Measurements from ENCODE around the gene RPL27. TPM values are rescaled to one million over a fixed set of nuclear protein-coding genes. Genes with fewer than 3 reads are reported as not detected.

Gene RPL27
- total and polyA plus RNA-seq, 2 of the 13 experiments (the other 11 are each of a cell fraction or from before 2014, with no cell fraction given): 1,585 to 5,840 TPM

- TF ChIP-seq, protein P1, sequence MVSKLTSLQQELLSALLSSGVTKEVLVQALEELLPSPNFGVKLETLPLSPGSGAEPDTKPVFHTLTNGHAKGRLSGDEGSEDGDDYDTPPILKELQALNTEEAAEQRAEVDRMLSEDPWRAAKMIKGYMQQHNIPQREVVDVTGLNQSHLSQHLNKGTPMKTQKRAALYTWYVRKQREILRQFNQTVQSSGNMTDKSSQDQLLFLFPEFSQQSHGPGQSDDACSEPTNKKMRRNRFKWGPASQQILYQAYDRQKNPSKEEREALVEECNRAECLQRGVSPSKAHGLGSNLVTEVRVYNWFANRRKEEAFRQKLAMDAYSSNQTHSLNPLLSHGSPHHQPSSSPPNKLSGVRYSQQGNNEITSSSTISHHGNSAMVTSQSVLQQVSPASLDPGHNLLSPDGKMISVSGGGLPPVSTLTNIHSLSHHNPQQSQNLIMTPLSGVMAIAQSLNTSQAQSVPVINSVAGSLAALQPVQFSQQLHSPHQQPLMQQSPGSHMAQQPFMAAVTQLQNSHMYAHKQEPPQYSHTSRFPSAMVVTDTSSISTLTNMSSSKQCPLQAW (CRISPR knock-in tag; IDR thresholded peaks at IDR 0.05): no peak
- no peak for TF ChIP-seq ZBTB49 (CRISPR knock-in tag; IDR thresholded peaks at IDR 0.05; ENCODE audit: borderline replicate concordance)
Measured at GRCh38 chr17:43025290-43025657, 27.1 kb downstream of the RPL27 start (continued).

DNA sequence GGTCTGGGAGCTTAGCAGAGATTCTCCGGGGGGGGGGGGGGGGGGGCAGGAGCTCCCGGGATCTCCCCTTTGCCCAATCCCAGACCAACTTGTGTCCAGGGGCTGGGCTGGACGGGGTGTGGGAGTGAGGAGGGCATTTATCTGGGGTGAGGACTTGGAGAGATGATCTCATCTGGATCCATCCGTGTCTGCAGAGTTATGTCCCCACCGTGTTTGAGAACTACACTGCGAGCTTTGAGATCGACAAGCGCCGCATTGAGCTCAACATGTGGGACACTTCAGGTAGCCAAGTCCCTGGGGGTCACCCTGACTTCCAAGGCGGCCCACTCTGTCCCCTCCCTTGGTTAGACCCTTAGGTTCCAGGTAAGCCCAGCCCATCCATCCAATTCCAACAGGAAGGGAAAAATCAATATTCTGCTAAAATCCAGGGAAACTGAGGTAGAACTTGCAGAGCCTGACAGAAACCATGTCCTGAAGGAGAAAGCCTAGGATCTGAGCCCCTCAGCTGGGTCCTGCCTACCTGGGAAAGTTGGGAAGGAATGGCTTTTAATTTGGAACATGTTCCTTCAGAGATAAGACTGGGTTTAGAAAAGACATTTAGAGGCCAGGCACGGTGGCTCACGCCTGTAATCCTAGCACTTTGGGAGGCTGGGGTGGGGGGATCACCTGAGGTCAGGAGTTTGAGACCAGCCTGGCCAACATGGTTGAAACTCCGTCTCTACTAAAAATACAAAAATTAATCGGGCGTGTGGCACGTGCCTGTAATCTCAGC lies 27.7 kb downstream of the RPL27 start:
- no peaks in the 10 kb centered on the region for H3K9me3 ChIP-seq (ENCODE audit: low read length)
- H3K4me1 ChIP-seq (ENCODE audit: insufficient read depth, low read length): peaks cover 57% of the 10 kb centered on the region
- no peak overlapping the region for H2AFZ ChIP-seq (ENCODE audit: low read length)
- ATAC-seq: no peak
- ChIA-PET CTCF (ENCODE audit: low intra/inter-chr PET ratio, low total read pairs) (no interaction called here), POLR2A (interaction anchor here (1.4 to 3.6 kb wide), 5 partner anchors 14 to 186 kb away, joined by 3 to 16 read pairs (median 5); partner anchors contain the start of genes RPL27 and TMEM106A)
- no peak overlapping the region for H3K4me3 ChIP-seq (replicated peaks in 1 of 3; ENCODE audit: insufficient read depth in 1 of 3, low read depth in 2 of 3, low read length in 3 of 3)
- no peaks in the 10 kb centered on the region for H4K20me1 ChIP-seq (ENCODE audit: insufficient read depth, low read length)
- H3K27ac ChIP-seq (ENCODE audit: extremely low read length, insufficient read depth, low read length): no peak overlapping the region
- FAIRE-seq: no peak
- WGBS (ENCODE audit: low lambda C conversion rate): 70% methylated on average over 13 of the region's 16 CpGs
- no peak for DNase-seq (ENCODE audit: low spot score)
- intact Hi-C loops (cut with micrococcal nuclease; ENCODE audit: unreplicated experiment): loop anchor here (2.0 kb wide), 2 partner anchors 93 to 145 kb away; partner anchors contain the start of gene NBR1
- H3K9ac ChIP-seq (ENCODE audit: insufficient read depth, low read depth, low read length): no peak overlapping the region
- peaks cover 8% of the 10 kb centered on the region for H3K79me2 ChIP-seq (ENCODE audit: insufficient read depth, low read length)
- BruUV-seq (replicated peaks): no TSS peak
- H3K36me3 ChIP-seq (replicated peaks in 1 of 2; ENCODE audit: control insufficient read depth in 1 of 2, insufficient read depth in 2 of 2, low read length in 2 of 2): no peaks in the 10 kb centered on the region
- H3K4me2 ChIP-seq (ENCODE audit: low read depth, low read length): no peak overlapping the region
- H3K27me3 ChIP-seq (ENCODE audit: control insufficient read depth in 1 of 2, insufficient read depth in 2 of 2, low read length in 2 of 2): no peaks in the 10 kb centered on the region; a peak in 1 of 5 replicates
- in situ Hi-C loops (cut with HindIII; ENCODE audit: extremely low pct_ligation_motif_present, low pct_unique_long_range_greater_than_20kb): no loop called here
- TF ChIP-seq POLR2AphosphoS5 (IDR thresholded peaks at IDR 0.05; ENCODE audit: low read depth, low read length) (no peak), RELA (CRISPR knock-in tag; IDR thresholded peaks at IDR 0.05) (no peak), THAP9 (CRISPR knock-in tag; IDR thresholded peaks at IDR 0.05; ENCODE audit: borderline replicate concordance) (no peak), ZNF687 (CRISPR knock-in tag; IDR thresholded peaks at IDR 0.05) (no peak), ZNF274 (CRISPR knock-in tag; IDR thresholded peaks at IDR 0.05) (no peak), IRX3 (CRISPR knock-in tag; IDR thresholded peaks at IDR 0.05; ENCODE audit: borderline replicate concordance, low read depth) (no peak), ZNF577 (CRISPR knock-in tag; IDR thresholded peaks at IDR 0.05; ENCODE audit: borderline replicate concordance, low read depth) (no peak), ZZZ3 (CRISPR knock-in tag; IDR thresholded peaks at IDR 0.05; ENCODE audit: borderline replicate concordance) (no peak)

Data from HepG2 (cell line).